ENCODE results near the gene KLF13.

The KLF13 gene

DNA sequence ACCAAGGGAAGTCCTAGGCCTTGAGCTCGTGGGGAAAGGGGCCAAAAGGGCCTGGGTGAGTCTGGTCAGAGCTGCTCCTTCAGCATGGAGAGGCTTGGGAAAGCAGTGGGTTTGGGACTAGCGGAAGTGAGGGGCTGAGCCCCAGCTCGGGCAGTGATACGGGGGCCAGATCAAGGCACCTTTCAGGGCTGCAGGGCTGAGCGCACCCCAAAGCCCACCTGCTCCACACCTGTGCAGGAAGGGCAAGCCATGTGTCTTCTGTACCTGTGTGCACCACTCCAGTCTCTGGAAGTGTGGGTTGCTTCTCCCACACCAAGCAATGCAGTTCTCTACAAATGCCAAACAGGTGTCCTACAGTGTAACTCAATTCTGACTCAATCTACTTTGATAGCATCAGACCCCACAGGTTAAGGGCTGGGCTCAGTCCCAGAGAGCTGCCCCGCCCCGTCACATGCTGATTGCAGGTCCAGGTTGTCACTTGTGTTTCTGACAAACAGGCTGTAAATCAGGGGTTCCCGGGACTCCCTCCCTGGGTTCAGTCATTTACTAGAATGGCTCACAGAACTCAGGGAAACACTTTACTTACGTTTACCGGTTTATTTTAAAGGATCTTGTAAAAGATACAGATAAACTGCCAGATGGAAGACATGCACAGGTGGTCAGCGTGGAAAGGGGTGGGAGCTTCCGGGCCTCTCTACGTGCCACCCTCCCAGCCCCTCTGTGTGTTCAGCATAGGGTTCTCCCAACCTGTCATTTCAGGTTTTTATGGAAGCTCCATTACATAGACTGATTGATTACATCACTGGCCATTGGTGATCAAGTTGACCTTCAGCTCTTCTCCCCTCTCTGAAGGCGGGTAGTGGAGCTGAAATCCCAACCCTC lies 28.8 kb upstream of the KLF13 start:
- DNase-seq (ENCODE audit: low read depth) = no peak
- H3K4me3 ChIP-seq (ENCODE audit: low read depth, low read length) = no peak overlapping the region
- TF ChIP-seq POLR2A (IDR thresholded peaks at IDR 0.05; ENCODE audit: extremely low read depth, insufficient read length) = no peak
- TF ChIP-seq, protein P1, sequence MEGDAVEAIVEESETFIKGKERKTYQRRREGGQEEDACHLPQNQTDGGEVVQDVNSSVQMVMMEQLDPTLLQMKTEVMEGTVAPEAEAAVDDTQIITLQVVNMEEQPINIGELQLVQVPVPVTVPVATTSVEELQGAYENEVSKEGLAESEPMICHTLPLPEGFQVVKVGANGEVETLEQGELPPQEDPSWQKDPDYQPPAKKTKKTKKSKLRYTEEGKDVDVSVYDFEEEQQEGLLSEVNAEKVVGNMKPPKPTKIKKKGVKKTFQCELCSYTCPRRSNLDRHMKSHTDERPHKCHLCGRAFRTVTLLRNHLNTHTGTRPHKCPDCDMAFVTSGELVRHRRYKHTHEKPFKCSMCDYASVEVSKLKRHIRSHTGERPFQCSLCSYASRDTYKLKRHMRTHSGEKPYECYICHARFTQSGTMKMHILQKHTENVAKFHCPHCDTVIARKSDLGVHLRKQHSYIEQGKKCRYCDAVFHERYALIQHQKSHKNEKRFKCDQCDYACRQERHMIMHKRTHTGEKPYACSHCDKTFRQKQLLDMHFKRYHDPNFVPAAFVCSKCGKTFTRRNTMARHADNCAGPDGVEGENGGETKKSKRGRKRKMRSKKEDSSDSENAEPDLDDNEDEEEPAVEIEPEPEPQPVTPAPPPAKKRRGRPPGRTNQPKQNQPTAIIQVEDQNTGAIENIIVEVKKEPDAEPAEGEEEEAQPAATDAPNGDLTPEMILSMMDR (IDR thresholded peaks at IDR 0.05; ENCODE audit: low read depth, low read length) = no peak

DNA sequence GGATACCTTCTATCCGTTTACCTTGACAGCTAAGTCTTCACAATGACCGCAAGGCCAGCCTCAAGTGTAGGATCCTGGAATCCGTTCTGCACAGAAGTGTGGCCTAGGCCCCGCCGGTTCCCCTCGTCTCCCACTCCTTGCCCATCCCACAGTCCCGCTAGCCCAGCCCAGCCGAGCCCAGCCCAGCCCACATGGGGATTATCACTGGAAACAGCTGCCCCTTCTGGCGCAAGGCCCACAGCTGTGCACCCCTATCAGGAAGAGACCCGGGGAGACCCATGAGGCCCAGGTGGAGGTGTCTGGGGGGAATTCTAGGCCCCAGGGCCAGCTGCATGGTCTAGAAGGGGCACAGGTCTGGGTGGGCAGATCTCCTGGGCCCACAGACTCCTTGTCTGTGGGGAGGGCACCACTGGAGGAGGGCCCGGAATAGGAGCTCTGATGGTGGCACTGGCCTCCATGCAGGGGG lies 27.9 kb upstream of the KLF13 start:
- DNase-seq (ENCODE audit: low read depth) = no peak
- no peak overlapping the region for H3K4me3 ChIP-seq (ENCODE audit: low read depth, low read length)
- TF ChIP-seq, protein P2, sequence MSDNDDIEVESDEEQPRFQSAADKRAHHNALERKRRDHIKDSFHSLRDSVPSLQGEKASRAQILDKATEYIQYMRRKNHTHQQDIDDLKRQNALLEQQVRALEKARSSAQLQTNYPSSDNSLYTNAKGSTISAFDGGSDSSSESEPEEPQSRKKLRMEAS (IDR thresholded peaks at IDR 0.05; ENCODE audit: low read depth, low read length) = no peak
- TF ChIP-seq POLR2A (IDR thresholded peaks at IDR 0.05; ENCODE audit: extremely low read depth, insufficient read length) (no peak), MYC (IDR thresholded peaks at IDR 0.05; ENCODE audit: low read depth, low read length) (no peak)

DNA sequence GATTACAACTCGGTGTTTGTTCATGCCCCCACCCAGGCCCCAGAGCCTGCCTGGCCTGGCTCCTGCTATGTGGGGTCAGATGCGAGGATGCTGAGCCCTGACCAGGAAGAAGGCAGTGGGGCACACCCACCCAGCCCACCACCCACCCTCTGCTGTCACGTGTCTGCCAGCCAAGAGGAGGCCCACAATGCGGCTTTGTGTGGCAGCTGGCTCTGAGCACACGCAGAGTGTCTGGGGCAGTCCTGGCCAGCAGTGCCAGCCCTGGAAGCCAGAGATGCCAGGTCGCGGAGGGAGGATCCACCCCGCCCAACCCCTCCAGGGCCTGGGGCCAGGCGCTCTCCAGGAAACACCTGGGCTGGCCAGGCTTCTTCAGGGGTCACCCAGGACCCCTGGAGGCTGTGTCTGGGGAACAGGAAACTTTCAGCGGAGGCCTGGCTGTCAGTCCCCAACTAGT lies 26.4 kb upstream of the KLF13 start:
- no peak for DNase-seq (ENCODE audit: low read depth)
- TF ChIP-seq MYC (IDR thresholded peaks at IDR 0.05; ENCODE audit: low read depth, low read length) (no peak), POLR2A (IDR thresholded peaks at IDR 0.05; ENCODE audit: extremely low read depth, insufficient read length) (no peak)
- TF ChIP-seq, protein P1 (IDR thresholded peaks at IDR 0.05; ENCODE audit: low read depth, low read length) = no peak
- TF ChIP-seq, protein P2 (IDR thresholded peaks at IDR 0.05; ENCODE audit: low read depth, low read length) = no peak
- no peak overlapping the region for H3K4me3 ChIP-seq (ENCODE audit: low read depth, low read length)

DNA sequence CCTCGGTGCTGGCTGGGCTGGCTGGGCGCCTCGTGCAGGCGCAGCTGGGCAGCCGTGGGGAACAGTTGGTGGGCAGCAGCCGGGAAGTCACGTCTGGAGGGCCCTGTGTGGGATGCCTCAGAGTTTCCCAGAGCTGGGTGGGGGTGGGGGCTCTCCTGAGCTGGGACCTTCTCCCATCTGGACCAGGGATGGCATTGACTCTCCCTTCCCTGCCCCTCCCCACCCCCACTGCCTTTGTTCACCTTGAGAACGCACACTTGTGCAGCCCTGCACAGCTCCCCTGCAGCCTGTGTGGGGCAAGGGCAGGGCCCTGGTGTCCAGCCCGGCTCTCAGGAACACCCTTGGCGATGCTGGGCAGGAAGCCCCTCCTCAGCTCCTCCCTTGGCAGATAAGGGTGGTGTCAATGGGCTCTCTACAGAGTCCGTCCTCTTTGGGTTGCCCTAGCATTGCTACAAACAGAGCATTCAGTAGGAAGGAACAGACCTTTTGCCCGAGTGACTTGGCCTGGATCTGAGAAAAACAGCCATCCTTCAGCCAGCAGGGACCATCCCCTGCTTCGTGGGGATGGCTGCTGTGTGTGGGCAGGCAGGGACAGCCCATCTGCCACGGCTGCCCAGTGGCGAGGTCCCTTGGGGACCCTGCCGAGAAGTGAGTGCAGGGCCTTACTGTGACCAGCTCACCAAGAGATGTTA lies 25.5 kb upstream of the KLF13 start:
- DNase-seq (ENCODE audit: low read depth) = peak; percentile 95
- H3K4me3 ChIP-seq (ENCODE audit: low read depth, low read length) = no peak overlapping the region
- TF ChIP-seq, protein P1 (IDR thresholded peaks at IDR 0.05; ENCODE audit: low read depth, low read length) = no peak
- TF ChIP-seq POLR2A (IDR thresholded peaks at IDR 0.05; ENCODE audit: extremely low read depth, insufficient read length) = no peak
- TF ChIP-seq, protein P2 (IDR thresholded peaks at IDR 0.05; ENCODE audit: low read depth, low read length) = no peak
- TF ChIP-seq MYC (IDR thresholded peaks at IDR 0.05; ENCODE audit: low read depth, low read length) = no peak

DNA sequence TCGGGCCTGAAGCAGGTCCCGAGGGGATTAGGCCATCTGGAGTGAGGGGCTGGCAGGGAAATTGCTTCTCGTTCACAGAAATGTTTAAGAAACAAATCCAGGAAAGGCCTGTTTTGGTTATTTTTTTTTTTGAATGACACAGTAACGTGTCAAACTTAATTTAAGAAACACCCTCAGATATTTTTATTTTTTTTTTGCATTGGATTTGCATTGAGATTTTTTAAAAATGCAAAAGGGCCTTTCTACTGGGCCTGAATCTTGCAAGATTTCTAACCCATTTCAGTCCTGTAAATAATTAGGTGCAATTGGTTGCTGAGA lies 25.0 kb upstream of the KLF13 start:
- no peak for DNase-seq (ENCODE audit: low read depth)
- TF ChIP-seq, protein P1 (IDR thresholded peaks at IDR 0.05; ENCODE audit: low read depth, low read length) = no peak
- TF ChIP-seq MYC (IDR thresholded peaks at IDR 0.05; ENCODE audit: low read depth, low read length) (no peak), POLR2A (IDR thresholded peaks at IDR 0.05; ENCODE audit: extremely low read depth, insufficient read length) (no peak)
- TF ChIP-seq, protein P2 (IDR thresholded peaks at IDR 0.05; ENCODE audit: low read depth, low read length) = no peak
- no peak overlapping the region for H3K4me3 ChIP-seq (ENCODE audit: low read depth, low read length)

DNA sequence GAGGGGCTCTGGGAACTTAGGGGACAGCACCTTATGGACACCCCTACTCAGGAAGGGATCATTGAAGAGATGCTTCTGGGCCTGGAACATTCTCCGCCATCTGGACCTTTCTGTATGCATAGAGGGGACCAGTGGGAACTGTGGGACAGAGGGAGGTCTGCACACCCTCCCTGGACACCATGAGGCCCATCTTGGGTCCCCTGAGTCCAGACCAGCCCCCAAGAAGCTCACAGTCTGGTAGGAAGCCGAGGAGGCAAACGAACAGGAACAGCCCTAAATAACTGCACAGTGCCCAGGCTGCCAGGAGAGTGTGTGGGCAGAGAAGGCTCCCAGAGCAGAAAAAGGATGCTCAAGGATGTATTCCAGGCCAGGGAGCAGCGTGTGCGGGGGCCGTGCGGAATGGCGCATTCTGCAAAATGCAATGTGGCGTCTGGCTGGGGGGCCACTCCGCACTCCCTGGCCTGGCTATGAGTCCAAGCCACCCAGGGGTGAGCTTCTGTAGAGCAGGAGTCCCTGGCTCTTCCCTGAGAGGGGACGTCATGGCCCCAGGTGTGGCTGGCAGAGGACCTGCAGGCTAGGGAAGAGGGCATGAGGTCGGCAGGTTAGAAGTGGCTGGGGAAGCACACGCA lies 24.5 kb upstream of the KLF13 start:
- TF ChIP-seq MYC (IDR thresholded peaks at IDR 0.05; ENCODE audit: low read depth, low read length) = no peak
- TF ChIP-seq POLR2A (IDR thresholded peaks at IDR 0.05; ENCODE audit: extremely low read depth, insufficient read length) = no peak
- TF ChIP-seq, protein P1 (IDR thresholded peaks at IDR 0.05; ENCODE audit: low read depth, low read length) = no peak
- TF ChIP-seq, protein P2 (IDR thresholded peaks at IDR 0.05; ENCODE audit: low read depth, low read length) = no peak

More for the DNA sequence above, 24.5 kb upstream of the KLF13 start:
- no peak for DNase-seq (ENCODE audit: low read depth)
- no peak overlapping the region for H3K4me3 ChIP-seq (ENCODE audit: low read depth, low read length)
